Left colon (tissue), 2 donors: ENCODE results near the gene ENPP4. TPM values are rescaled to one million over a fixed set of nuclear protein-coding genes. Genes with fewer than 3 reads are reported as not detected.
A peak's percentile ranks its signal among the peaks of the same experiment; 100 is the strongest.
"Not testable (repeated sequence)": the region's sequence is repeated elsewhere in the genome, so short reads cannot be mapped to it uniquely, and the experiment has no call there.

Experiments
- ATAC-seq: fragments of 200-7000 bp; cut with Tn5 transposase; one replicate; pipeline ENCODE4 v1.9.1; 2020; ENCODE audit warnings: mild to moderate bottlenecking, moderate library complexity
- DNase-seq, 2 donors: peaks; one replicate each; pipeline ENCODE4 v3.0.0-alpha.2; 2020
- intact Hi-C, 2 donors: fragments of 100-400 bp; cut with DNase I in 1 of 2; cut with micrococcal nuclease in 1 of 2; formaldehyde crosslinking; loops; one replicate each; pipeline versions ENCODE4 v1.11.2 to v1.14.0; 2022; cut with DNase I, micrococcal nuclease
- total RNA-seq, 2 donors: library from RNA; stranded (reverse); fragmentation: NEBNext Ultra II Directional; extraction: Animal tissue kit (Norgen Biotek cat#: 25700); gene quantifications; one replicate each; pipeline ENCODE4 v1.2.1, GENCODE V29; 2021
- donor health status: DM: no; HTN: no; CAD: no.
- donor health status: DM: yes; HTN: yes; CAD: no.

Gene ENPP4
- total RNA-seq, 2 donors from 2014 or later, result 19.1 to 26.3 TPM

- intact Hi-C loops, result no loop called here
- DNase-seq (no peak), ATAC-seq (no peak)
Measured at GRCh38 chr6:46118836-46119235, 11.0 kb upstream of the ENPP4 start.

- ATAC-seq, DNase-seq, intact Hi-C loops: not testable (repeated sequence)
Measured at GRCh38 chr6:46119679-46120078, 10.1 kb upstream of the ENPP4 start.

DNA sequence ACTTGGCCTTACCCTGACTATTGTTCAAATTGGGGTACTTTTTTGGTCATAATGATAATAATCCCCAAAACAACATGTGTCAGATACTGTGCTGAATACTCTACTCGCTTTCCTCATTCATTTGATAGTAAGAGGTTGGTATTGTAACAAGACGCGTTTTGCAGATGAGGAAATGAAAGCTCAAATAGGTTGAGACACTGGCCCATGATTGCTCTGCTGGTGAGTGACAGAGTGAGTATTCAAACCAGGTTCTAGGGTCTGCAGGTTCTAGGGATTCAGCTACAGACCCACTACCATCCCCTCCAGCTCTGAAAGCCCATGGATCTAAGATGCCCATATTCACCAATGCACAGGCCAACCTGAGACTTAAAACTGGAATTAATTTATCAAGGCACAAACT, 1.3 kb upstream of the ENPP4 start:
- intact Hi-C loops, result no loop called here
- ATAC-seq, result peak; percentile 17
- DNase-seq, result no peak

DNA sequence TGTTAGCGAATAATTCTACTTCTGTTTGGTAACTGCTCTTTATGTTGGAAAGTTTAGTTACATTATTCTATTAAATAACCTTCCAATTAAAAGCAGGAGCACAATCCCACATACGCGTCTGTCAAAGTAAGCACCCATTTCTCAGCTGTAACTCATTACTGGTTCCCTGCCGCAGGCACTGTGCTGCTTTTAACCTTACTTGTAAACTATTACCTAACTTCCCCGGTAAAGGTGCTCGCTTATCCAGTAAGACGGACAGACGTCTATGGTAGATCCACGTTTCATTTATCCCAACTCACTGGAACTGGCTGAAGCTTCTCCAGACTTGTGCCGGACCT, 529 bp upstream of the ENPP4 start:
- no peak for DNase-seq
- ATAC-seq, result peak; percentile 46
- intact Hi-C loops, result no loop called here

GRCh38 chr6:46130666-46131065, 877 bp downstream of the ENPP4 start:
- DNase-seq (no peak), ATAC-seq (no peak)
- intact Hi-C loops, result no loop called here

GRCh38 chr6:46131291-46131690, 1.5 kb downstream of the ENPP4 start:
- intact Hi-C loops, DNase-seq, ATAC-seq: not testable (repeated sequence)

DNA sequence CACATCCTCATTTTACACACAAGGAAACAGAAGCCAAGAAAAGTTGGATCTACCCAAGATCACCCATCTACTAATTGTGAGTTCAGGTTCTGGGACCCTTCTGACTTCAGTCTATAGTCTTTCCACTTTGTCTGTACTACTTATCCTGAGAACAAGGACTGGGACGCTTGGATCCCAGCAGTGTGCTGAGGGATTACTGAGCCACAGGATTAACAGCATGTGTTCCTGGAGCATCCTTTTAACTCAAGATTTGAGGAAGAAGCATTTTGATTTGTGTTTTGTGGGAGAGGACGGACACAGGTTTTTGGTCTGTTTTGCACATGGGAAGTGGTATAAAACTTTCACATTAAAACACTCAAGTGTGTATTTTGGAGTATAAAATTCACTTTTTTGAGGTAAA, 4.4 kb downstream of the ENPP4 start:
- ATAC-seq (no peak), DNase-seq (no peak)

DNA sequence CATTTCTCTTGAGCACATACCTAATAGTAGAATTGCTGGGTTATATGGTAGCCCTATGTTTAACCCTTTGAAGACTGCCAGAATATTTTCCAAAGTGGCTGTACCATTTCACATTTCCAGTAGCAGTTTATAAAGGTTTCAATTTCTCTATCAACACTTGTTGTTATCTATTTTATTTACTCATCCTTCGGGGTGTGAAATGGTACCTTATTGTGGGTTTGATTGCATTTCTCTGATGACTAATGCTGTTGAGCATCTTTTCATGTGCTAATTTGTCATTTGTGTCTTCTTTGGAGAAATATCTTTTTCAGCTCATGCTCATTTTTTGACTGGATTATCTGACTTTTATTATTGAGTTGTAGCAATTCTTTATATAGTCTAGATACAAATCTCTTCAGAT, 5.4 kb downstream of the ENPP4 start:
- ATAC-seq, result no peak
- intact Hi-C loops, result no loop called here
- no peak for DNase-seq

More for the DNA sequence above, 4.4 kb downstream of the ENPP4 start:
- intact Hi-C loops, result no loop called here

DNA sequence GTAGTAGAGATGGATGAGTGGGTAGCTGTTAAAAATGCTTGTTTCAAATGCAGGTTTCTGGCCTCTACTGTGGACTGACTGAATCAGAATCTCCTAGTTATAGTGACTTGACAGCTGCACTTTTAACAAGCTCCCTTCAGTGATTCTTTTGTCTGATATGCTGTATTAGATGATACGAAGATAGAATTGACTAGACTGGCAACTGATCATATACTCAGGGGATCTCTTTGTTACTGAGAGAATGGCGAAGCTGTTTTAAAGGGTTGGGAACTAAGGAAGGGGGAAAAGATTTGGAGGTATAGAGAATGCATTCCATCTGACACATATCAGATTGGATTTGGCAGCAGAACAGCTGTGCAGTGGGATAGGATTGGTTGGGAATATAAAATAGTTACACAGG, 7.0 kb downstream of the ENPP4 start:
- ATAC-seq, result no peak
- no peak for DNase-seq
- intact Hi-C loops, result no loop called here

- intact Hi-C loops, result no loop called here
- DNase-seq (no peak), ATAC-seq (no peak)
Measured at GRCh38 chr6:46137387-46137786, 7.6 kb downstream of the ENPP4 start.

DNA sequence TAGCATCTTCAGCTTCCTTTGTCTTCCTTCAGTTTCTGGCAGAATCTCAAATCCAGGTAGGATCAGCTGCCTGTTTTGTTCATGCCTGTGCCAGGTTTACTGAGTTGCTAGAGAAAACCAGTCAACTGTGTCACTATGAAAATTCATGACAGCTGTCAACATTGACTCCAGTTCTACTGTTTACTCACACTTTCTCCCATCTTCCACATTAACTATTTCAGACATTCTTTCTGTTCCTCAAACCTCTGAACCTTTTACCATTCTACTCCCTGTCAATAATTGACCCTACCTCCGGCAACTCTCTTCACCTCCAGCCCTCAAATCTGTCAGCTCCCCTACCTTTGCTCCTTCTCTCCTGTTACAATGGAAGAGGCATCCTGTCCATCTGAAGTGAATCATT, 8.5 kb downstream of the ENPP4 start:
- intact Hi-C loops, result no loop called here
- ATAC-seq (no peak), DNase-seq (no peak)

GRCh38 chr6:46144270-46144669, 14.5 kb downstream of the ENPP4 start:
- ATAC-seq, result no peak
- intact Hi-C loops, result no loop called here
- no peak for DNase-seq

DNA sequence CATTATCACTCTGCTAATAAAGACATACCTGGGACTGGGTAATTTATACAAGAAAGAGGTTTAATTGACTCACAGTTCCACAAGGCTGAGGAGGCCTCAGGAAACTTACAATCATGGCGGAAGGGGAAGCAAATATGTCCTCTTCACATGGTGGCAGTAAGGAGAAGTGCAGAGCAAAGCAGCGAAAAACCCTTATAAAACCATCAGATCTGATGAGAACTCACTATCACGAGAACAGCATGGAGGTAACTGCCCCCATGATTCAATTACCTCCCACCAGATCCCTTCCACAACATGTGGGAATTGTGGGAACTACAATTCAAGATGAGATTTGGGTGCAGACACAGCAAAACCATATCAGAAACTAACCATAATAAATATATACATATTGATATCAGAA, 19.3 kb downstream of the ENPP4 start:
- ATAC-seq, DNase-seq, intact Hi-C loops: not testable (repeated sequence)

DNA sequence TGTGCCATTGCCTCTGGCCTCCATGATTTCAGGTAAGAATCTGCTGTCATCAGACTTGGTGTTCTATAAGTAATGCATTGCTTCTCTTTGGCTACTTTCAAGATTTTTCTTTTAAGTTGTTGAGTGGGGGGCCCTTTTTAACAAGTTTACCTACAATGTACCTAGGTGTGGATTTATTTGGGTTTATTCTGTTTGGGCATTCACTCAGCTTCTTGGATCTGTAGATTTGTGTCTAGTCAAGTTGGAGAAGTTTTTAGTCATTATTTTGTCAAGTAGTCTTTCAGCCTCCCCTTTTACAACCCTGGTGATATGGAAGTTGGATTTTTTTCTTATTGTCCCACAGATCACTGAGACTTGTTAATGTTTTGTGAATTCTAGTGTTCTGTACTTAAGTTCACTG, 26.9 kb downstream of the ENPP4 start:
- intact Hi-C loops, result no loop called here
- DNase-seq (no peak), ATAC-seq (no peak)

DNA sequence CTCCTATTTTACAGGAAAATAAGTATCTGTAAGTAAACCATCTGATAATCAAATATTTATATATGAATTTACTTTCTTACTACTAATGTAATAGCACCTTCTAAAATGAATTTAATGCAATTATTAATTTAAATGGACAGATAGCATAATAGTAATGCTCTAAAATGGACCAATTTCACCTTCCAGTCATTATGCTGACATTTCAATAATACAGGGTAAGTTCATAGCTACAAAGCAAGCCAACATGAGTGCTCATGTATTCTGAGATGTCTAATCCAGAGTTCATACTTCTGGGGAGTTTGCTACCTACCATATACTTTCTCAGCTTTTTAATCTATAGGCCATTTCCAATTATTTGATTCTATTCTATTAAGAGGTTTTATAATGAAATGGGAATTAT, 29.4 kb downstream of the ENPP4 start:
- intact Hi-C loops, result no loop called here
- ATAC-seq (no peak), DNase-seq (no peak)

GRCh38 chr6:46160102-46160501, 30.3 kb downstream of the ENPP4 start:
- intact Hi-C loops, result no loop called here
- no peak for ATAC-seq
- no peak for DNase-seq

DNA sequence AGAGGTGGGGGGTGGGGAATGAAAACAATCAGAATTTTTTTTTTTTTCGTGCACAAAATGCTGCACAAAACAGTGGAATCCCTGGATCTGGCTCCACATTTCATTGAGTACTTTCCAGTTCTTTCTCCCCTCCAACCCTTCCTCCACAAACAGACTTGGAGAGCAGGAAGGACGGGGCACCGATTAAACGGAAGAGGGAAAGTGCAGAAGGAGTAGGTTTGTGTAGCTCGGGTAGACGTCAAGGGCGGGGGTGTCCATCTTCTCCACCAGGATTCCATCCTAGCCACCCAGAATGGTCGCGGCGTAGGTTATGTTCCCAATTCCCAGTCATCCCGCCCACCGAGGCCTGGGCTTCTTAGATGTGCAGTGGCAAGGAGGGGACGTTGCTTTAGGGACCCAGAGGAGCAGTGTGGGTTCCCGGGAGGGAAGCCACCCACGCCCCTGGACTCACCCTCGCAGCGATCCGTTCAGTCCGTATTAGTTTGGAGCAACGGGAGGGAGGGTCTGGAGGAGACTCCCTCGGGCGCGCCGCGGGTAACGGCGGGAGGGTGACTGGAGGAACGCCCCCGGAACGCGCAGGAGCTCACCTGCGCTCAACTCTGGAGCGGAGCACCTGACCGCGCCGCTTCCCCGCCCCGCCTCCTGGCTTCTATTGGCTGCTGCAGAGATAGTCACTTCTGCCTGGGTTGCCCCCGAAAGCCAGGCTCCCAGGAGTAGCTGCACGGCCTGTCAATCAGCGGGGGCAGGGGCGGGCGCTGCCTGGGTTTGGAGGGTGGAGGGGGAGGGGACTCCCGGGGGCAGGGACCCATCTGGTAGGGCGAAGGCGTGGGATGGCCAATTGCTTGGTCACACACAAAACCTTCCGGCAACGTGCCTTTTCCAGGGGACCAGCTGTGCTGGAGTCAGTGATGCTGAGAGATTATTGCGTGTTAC, 40.8 kb downstream of the ENPP4 start, which contains the start of gene ENPP5:
Gene ENPP5 (minus strand): TSS at position 624 of the 933 bp plus-strand sequence. CDS start 2,718 bp downstream, outside the sequence.
- intact Hi-C loops, result no loop called here
- DNase-seq (peak; percentile 92), ATAC-seq (peak; percentile 100)

GRCh38 chr6:46172176-46172575, 42.4 kb downstream of the ENPP4 start:
- DNase-seq (no peak), ATAC-seq (no peak)
- intact Hi-C loops, result no loop called here

DNA sequence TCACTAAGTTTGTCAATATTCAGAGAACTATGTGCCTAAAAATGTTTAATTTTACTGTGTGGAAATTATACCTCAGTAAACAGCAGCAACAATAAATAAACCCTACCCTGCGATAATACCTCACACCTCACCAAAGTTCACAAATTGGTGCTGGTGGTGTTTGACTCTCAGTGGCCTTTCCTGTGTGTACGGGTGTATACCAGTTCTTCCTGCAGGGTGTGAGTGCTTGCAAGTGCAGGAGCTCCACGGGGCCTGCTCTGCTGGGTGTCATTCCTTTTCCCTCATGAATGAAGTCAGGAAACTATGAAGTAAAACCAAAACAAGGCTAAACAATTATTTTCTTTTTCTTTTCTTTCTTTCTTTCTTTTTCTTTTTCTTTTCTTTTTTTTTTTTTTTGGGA, 45.1 kb downstream of the ENPP4 start:
- intact Hi-C loops, result no loop called here
- ATAC-seq (no peak), DNase-seq (no peak)

DNA sequence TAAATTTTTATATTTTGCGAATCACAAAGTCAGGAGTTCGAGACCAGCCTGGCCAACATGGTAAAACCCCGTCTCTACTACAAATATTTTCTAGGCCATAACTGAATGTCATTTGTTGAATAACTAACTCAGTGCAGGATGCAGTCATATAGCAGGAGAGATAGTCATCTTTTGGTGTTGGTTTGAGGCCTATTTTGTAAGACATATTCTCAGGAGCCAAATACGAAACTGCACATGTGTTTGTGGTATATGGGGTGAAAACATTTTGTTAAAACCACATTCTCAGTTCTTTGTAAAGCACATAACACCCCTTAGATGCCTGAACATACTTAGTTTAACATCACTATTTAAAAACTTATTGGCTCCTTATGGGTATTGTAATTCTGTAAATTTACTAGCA, 45.7 kb downstream of the ENPP4 start:
- no peak for ATAC-seq
- DNase-seq, result no peak
- intact Hi-C loops, result no loop called here

DNA sequence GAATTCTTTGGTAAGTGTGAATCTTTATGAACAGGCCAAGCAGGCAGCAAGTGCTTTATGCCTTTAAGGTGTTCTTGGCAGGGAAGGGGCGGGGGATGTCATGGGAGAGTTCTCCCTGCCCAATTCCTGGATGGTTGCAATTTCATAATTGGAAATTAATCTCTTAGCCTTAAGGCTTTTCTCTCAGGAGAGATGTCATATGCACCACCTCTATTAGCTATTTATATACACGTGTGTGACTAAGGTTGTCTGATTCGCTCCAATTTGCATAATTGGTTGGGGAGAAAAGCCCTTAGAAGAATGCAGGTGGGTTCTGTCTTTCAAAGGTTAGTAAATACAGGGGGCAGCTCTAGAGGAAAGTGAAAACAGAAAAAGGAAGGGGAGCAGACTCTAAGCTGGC, 46.2 kb downstream of the ENPP4 start:
- ATAC-seq (no peak), DNase-seq (no peak)
- intact Hi-C loops, result no loop called here
